IPS DF 19.7 (cell line): ENCODE results near the gene CHD5.
"Not testable (repeated sequence)": the region's sequence is repeated elsewhere in the genome, so short reads cannot be mapped to it uniquely, and the experiment has no call there.

Source experiments
- DNase-seq: peaks from one replicate; pipeline ENCODE4 v3.0.0-alpha.2; 2013; ENCODE audit warnings: low read depth, low spot score

The CHD5 gene

DNA sequence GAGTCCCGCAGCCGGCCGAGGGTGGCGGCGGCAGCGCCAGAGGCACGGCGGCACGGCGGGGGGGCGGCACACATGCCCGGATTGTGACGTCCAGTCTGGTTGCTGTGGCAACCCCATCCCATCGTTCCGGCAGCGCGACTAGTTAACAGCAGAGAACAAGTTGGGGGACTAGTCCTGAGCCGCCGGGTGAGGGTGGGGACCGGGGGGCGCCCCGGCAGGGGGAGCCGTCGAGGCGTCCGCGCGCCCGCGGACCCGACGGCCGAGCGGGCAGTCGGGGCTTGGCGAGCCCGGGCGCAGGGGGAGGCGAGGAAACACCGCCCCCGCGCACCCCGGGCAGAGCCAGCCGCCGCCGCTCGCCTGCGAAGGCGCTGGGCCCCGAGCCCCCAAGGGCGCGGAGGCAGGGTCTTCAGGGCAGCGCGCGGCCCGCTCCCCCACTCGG is at the start of gene CHD5:
CHD5 (minus strand) TSS at position 54 of the 439 bp plus-strand sequence. CDS start 298 bp downstream, outside the sequence.
- DNase-seq: no peak

GRCh38 chr1:6225651-6226050 is 45.5 kb upstream of the CHD5 start:
- DNase-seq: no peak

DNA sequence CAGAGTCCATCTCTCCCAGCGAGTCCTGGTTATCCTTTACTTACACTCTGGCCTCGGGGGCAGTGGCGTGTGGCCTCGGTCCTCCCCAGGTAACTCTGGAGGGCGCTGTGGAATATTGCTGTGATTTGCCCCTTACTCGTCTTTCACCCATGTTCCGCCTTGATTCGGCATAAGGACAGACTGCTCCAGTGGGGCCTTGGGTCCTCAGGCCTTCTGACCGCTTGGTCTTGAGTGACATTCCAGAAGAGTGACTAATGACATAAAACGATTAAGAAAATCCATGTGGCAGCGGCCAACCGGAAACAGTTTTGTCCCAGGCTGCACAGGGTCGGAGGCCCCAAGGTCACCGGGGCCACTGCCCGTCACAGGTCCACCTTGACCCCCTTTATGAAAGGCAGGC is 44.6 kb upstream of the CHD5 start:
- DNase-seq: no peak

GRCh38 chr1:6223617-6224016 is 43.5 kb upstream of the CHD5 start:
- no peak for DNase-seq

GRCh38 chr1:6222636-6223035 is 42.5 kb upstream of the CHD5 start:
- no peak for DNase-seq

DNA sequence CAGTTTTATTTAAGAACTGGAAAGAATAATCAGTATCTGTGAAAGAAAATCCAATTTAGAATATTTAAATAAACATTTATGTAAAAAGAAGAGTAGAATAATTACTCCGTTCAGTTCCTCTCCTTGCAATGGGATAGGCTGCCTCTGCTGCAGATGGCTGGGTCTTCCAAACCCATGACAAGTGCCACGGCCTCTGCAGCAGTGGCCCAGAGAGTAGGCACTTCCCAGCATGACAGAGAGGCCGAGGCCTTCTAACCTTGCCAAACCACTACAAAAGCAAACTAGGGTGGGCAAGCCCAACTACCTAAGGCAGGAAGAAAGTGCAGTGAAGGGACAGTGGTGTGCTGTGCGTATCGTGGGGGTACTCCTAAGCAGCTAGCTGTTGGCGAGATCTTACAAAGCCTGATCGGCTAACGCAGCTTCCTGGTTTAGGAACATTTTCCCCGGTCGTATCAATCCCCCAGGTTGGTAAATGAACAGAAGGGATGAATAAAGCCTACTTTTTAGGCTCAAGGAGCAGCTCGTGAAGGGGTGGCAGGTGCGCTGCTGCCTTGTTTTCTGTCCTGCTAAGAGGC is 41.2 kb upstream of the CHD5 start:
- no peak for DNase-seq

- DNase-seq: no peak
These were observed 40.1 kb upstream of the CHD5 start for GRCh38 chr1:6220236-6220635.

- not testable (repeated sequence) for DNase-seq
These were observed 39.5 kb upstream of the CHD5 start for GRCh38 chr1:6219641-6220040.

- no peak for DNase-seq
These were observed 38.4 kb upstream of the CHD5 start for GRCh38 chr1:6218375-6219164.

DNA sequence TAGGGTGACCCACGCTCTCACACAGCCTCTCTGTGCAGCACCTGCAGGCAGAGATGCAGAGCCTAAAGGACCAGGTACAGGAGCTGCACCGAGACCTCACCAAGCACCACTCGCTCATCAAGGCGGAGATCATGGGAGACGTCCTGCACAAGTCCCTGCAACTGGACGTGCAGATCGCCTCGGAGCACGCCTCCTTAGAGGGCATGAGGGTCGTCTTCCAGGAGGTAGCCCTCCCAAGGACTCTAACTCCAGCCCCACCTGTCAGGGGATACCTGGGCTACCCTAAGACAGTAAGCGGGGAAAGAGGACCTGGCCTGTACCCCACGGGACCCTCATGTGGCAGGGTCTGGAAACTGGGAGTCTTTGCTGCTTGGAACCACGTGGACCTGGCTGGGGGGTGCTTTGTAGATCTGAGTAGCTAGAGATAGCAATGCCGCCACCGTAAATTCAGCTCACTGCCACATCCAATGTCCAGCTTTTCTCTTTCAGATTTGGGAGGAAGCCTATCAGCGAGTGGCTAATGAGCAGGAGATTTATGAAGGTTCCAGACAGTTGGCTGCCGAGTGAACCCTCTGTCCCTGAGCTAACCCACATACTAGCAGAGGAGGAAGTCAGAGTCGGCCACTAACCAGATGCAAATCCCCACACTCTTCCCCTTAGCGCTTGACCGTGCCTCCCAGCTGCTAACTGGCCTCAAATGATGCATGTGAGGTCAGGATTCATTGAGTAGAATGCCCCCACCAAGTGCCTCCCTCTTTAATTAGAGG is 32.3 kb upstream of the CHD5 start:
- no peak for DNase-seq

DNA sequence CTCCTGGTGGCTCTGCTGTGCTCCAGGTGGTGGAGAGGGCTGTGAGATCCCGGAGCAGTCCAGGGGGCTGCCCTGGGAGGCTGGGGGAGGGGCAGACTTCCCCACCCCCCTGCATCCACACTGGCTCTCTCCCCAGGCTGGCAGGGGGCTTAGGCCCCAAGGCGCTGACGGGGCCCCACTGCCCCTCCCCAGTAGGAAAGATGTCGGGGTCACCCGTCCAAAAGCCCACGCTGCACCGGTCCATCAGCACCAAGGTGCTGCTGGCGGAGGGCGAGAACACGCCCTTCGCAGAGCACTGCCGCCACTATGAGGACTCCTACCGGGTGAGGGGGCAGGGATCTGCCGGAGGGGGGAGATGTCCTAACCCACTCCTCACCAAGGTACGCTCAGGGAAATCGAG is 31.6 kb upstream of the CHD5 start:
- DNase-seq: no peak

- no peak for DNase-seq
These were observed 30.7 kb upstream of the CHD5 start for GRCh38 chr1:6210591-6211355.

DNA sequence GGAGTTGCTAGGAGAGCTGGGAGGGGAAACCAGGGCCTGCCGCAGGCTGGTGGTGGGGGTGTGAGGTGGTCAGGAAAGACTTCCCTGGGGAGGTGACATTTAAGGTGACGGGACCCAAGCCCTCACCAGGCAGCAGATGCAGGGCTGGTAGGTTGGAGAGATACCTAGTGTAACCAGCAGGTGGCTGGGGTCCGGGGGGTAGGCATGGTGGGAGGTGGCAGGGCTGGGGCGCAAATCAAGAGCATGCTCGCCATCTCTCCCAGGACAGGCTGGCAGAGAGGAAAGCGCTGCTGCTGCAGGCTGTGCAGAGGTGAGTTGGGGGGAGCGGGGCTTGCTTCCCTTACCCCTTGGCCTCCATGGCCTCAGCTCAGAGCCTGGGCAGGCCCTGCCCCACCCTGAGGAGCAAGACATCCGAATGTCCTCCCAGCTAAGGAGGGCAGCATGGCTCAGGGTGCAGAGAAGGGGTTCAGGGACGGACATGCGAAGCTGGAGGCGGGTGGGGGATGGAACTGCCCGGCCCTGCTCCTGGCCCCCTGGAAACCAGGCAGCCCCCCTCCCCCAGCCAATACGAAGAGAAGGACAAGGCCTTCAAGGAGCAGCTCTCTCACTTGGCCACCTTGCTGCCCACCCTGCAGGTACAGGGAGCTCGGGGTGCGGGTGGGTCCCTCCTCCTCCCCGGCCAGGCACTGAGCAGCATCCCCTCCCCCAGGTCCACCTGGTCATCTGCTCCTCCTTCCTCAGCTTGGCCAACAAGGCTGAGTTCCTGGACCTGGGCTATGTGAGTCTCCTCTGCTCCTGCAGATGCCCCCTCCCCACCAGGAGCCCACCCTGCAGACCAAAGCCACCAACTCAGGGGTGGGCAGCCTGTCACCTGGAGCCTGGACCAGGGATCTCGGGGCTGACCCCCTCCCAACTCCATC is 29.8 kb upstream of the CHD5 start:
- no peak for DNase-seq

GRCh38 chr1:6208723-6209660 is 28.9 kb upstream of the CHD5 start:
- no peak for DNase-seq

DNA sequence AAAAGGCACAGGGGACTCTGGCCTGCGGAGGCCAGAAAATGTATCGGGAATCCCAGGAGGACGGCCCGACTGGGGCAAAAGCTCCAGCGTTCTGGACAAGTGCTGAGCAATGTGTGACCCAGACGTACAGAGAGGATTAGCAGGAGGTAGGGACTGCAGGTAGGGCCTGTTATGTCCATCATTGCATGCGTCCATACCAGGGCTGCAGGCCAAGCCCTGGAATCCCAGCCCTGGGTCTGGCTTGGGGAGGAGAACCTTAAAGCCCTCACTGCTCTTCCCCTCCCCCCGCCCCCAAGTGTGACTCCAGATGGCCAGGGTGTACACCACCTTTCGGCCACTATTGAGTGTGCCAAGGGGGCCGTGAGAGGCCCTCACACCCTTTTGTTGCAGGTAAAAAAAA is 27.8 kb upstream of the CHD5 start:
- no peak for DNase-seq

DNA sequence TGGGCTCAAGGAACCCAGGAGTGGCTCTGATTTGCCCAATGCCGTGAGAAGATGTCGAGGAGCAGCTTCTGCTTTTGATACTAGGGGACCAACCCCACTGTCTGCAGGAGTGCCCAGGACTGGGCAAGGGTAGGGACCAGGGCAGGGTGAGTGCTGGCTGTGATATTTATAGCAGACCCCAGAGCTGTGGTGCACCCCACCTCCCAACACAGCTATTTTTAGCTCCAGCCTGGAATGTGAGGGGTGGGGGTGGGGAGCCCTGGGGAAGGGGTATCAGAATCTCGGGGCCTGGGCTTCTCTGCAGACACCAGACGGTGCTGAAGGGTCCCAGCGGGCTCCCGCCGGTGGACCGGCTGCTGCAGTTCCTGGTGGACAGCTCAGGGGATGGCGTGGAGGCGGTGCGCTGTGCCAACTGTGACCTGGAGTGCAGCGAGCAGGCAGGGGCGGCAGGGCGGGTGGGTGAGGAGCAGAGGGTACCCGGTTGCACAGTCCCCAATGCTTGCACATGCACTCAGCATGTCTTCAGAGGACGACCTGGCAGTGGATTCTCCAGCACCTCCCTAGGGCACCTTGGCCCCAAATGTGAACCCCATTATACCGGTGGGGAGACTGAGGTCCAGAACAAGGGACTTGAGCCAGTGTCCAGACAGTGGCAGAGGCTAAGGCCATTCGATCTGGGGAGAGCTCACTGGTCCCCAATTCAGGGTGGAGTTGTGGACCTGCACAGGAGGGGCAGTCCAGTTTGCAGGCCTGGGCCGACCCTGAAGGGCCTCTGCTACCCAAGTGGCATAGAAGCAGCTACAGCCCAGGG is 27.2 kb upstream of the CHD5 start:
- DNase-seq: no peak

DNA sequence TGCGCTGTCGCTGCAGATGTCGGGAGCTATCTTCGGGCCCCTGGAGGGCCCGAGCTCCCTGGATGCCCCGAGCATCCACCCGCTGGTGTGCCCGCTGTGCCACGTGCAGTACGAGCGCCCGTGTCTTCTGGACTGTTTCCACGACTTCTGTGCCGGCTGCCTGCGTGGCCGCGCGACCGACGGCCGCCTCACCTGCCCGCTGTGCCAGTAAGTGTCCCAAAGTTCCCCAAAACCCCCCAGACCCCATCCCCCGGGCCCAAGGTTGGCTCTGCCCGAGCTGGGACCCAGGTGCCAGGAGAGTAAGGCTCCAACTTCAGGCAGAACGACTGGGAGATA is 26.4 kb upstream of the CHD5 start:
- no peak for DNase-seq

DNA sequence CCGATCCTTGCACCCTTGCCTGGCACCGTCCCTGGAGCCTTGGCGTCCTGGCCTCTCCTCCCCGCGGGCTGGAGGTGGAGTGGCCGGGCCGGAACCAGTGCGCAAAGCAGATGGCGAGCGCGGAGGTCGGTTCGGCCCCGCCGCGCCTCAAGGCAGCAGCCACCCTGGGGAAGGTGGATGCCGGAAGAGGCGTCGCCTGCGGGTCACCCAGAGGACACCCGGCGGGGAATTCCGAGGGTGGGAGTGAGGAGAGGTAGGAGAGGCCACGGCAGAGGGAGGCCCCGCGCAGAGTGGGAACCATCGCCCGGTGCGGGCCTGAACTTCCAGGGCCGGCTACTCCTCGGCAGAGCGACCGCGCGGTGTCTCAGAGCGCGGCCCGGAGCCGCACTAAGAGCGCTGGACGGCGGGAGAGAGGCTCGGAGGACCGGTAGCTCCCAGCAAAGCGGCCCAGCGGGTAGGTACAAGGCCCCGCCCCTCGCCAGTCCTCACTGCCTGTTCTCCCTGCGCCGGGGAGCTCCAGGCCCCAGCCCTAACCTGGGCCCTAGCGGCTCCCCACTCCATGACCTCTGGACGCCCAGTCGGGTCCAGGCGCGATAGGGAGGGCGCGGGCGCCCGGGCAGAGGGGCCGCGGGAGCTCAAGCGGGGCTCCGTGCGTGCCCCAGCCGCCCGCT is 25.9 kb upstream of the CHD5 start, which contains the start of gene RNF207:
RNF207 (plus strand) TSS at position 271 of the 671 bp plus-strand sequence. CDS start 417 bp downstream, outside the sequence.
- no peak for DNase-seq
